RKO (cell line): ENCODE measurements around the gene CFAP73.

ENCODE experiments used
- DNase-seq: peaks from one replicate; pipeline ENCODE4 v3.0.0-alpha.2; 2016; ENCODE audit warnings: low spot score

Gene CFAP73

GRCh38 chr12:113165521-113166450, 16.3 kb downstream of the CFAP73 start:
- DNase-seq, result no peak

- no peak for DNase-seq
These were observed 18.3 kb downstream of the CFAP73 start for GRCh38 chr12:113167868-113168267.

- no peak for DNase-seq
These were observed 20.2 kb downstream of the CFAP73 start for GRCh38 chr12:113169697-113170096.

- no peak for DNase-seq
These were observed 20.9 kb downstream of the CFAP73 start for GRCh38 chr12:113170457-113170856.

- DNase-seq, result no peak
These were observed 21.4 kb downstream of the CFAP73 start for GRCh38 chr12:113170926-113171325.

- no peak for DNase-seq
These were observed 22.0 kb downstream of the CFAP73 start for GRCh38 chr12:113171543-113171942.

- DNase-seq, result no peak
These were observed 22.7 kb downstream of the CFAP73 start for GRCh38 chr12:113172185-113172584.

- no peak for DNase-seq
These were observed 23.7 kb downstream of the CFAP73 start for GRCh38 chr12:113173081-113173698.

- peak; percentile 52 for DNase-seq
These were observed 25.2 kb downstream of the CFAP73 start for GRCh38 chr12:113174461-113175384.

GRCh38 chr12:113179023-113179422, 29.5 kb downstream of the CFAP73 start:
- no peak for DNase-seq

GRCh38 chr12:113180333-113180732, 30.8 kb downstream of the CFAP73 start:
- no peak for DNase-seq

GRCh38 chr12:113181975-113182374, 32.5 kb downstream of the CFAP73 start:
- DNase-seq, result no peak

GRCh38 chr12:113183030-113183589, 33.6 kb downstream of the CFAP73 start:
- DNase-seq, result no peak

GRCh38 chr12:113184098-113184899, 34.8 kb downstream of the CFAP73 start:
- no peak for DNase-seq

GRCh38 chr12:113184900-113185179, 35.3 kb downstream of the CFAP73 start:
- DNase-seq, result peak; percentile 93

- peak; percentile 71 for DNase-seq
These were observed 35.9 kb downstream of the CFAP73 start, which contains the start of the genes DDX54 and RITA1 for GRCh38 chr12:113185180-113186032. Gene DDX54, minus strand, starts transcription at chr12:113185478. Its CDS starts 27 bp downstream, at chr12:113185451. Gene RITA1, plus strand, starts transcription at chr12:113185721. Its CDS starts 1,026 bp downstream, at chr12:113186747.

GRCh38 chr12:113186033-113186365, 36.5 kb downstream of the CFAP73 start:
- DNase-seq, result peak; percentile 65

GRCh38 chr12:113186666-113187325, 37.3 kb downstream of the CFAP73 start:
- DNase-seq, result no peak

GRCh38 chr12:113189361-113189760, 39.8 kb downstream of the CFAP73 start:
- DNase-seq, result no peak

- peak; percentile 79 for DNase-seq
These were observed 41.2 kb downstream of the CFAP73 start for GRCh38 chr12:113190761-113191160.
